Activated naive CD4-positive, alpha-beta T cell treated with anti-CD3 and anti-CD28 coated beads, Interleukin-2, amount 50 U/mL, for 72 hours (primary cell): ENCODE data around the gene DYNC2H1. TPM values are rescaled to one million over a fixed set of nuclear protein-coding genes. Genes with fewer than 3 reads are reported as not detected.

Source experiments
- ATAC-seq, 2 donors: fragments of 150-1000 bp; cut with Tn5 transposase; 2 replicates each; pipeline ENCODE4 v1.10.0; 2021; ENCODE audit warnings: mild to moderate bottlenecking in 2 of 2, moderate library complexity in 2 of 2
- DNase-seq, 2 donors: peaks; one replicate each; pipeline ENCODE4 v3.0.0; 2021 to 2022; ENCODE audit warnings: low spot score in 2 of 2
- H3K27ac Mint-ChIP-seq, 2 donors: one replicate each; pipeline ENCODE4 v1.8.0; 2022; ENCODE audit warnings: mild to moderate bottlenecking in 2 of 2, mixed read lengths in 2 of 2
- H3K36me3 Mint-ChIP-seq, 2 donors: one replicate each; pipeline ENCODE4 v1.8.0; 2022; ENCODE audit warnings: mixed read lengths in 2 of 2
- H3K9me3 Mint-ChIP-seq, 2 donors: one replicate each; pipeline ENCODE4 v1.8.0; 2022; ENCODE audit warnings: mixed read lengths in 2 of 2
- total RNA-seq, 2 donors: library from RNA; stranded (reverse); gene quantifications; one replicate each; pipeline ENCODE4 v1.2.3, GENCODE V29; 2022

DYNC2H1 gene
- total RNA-seq, 2 donors from 2014 or later: 2.2 to 2.6 TPM

DNA sequence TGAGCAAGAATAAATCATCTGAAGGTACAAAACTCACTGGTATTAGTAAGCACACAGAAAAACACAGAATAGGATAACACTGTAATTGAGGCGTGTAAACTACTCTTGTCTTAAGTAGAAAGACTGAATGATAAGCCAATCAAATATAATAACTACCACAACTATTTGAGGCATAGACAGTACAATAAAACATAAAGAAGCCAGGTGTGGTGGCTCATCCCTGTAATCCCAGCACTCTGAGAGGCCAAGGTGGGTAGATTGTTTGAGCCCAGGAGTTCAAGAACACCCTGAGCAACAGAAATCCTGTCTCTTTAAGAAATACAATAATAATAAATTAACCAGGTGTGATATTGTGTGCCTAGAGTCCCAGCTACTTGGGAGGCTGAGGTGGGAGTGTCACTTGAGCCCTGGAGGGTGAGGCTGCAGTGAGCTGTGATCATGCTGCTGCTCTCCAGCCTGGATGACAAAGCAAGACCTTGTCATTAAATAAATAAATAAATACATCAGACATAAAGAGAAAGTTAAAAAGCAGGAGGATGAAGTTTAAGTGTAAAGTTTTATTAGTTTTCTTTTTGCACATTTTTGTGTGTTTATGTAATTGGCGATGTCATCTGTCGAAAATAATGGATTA, 390.6 kb downstream of the DYNC2H1 start:
- no peak overlapping the region for H3K27ac Mint-ChIP-seq
- peaks cover 10 to 12% of the 10 kb centered on the region in 2 donors for H3K9me3 Mint-ChIP-seq
- ATAC-seq (no peak), DNase-seq (no peak)
- H3K36me3 Mint-ChIP-seq: no peaks in the 10 kb centered on the region

DNA sequence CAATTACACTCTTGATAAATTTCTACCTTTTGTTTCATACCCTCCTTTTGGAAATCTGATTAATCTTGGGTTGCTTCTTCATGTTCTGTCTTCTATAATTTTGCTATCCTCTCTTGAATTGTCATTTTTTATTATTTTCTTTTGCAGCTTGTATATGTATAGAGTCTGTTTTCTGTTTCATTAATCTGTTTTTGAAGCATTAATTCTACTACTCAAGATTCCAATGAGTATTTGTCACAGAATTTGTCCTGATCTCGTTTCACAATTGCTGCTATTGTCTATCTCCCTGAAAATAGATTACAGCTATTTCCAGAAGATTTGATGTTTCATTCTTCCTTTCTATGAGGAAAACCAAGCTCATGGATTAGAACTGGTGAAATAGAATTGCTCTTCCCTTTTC, 406.1 kb downstream of the DYNC2H1 start:
- Mint-ChIP-seq H3K9me3 (no peaks in the 10 kb centered on the region), H3K36me3 (no peaks in the 10 kb centered on the region), H3K27ac (no peak overlapping the region)
- DNase-seq: no peak
- no peak for ATAC-seq

DNA sequence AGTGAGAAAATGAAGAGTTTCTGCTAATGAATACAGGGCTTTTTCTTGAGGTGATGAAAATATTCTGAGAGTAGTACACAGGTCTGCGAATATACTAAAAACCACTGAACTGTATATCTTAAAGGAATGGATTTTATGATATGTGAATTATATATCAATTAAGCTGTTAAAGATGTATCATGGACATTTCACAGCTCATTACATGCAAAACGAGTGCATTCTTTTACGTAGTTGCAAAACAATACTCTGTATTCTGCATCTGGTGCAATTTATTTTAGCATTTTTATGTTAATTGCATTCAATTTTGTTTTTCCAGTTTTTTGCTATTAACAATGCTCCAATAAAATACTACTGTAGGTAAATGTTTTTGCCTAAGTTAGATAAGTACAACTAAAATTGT, 411.6 kb downstream of the DYNC2H1 start:
- Mint-ChIP-seq H3K36me3 (no peaks in the 10 kb centered on the region), H3K27ac (no peak overlapping the region), H3K9me3 (no peaks in the 10 kb centered on the region)
- no peak for DNase-seq
- no peak for ATAC-seq

DNA sequence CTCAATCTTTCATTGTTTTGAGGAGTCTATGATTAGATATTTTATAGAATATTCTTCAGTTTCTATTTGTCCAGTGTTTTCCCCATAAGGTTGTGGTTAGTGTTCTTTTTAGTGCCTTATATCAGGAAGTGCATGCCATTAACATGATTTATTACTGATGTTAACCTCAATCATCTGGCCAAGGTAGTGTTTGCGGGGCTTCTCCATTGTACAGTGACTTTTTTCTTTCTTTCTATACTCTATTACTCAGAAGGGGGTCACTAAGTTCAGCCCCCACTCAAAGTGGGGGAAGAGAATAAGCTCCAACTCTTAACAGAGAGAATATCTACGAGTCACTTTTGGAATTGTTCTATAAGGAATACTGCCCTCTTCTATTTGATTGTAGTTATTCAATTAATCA, 415.8 kb downstream of the DYNC2H1 start:
- DNase-seq (no peak), ATAC-seq (no peak)
- Mint-ChIP-seq H3K27ac (no peak overlapping the region), H3K9me3 (no peaks in the 10 kb centered on the region), H3K36me3 (no peaks in the 10 kb centered on the region)

DNA sequence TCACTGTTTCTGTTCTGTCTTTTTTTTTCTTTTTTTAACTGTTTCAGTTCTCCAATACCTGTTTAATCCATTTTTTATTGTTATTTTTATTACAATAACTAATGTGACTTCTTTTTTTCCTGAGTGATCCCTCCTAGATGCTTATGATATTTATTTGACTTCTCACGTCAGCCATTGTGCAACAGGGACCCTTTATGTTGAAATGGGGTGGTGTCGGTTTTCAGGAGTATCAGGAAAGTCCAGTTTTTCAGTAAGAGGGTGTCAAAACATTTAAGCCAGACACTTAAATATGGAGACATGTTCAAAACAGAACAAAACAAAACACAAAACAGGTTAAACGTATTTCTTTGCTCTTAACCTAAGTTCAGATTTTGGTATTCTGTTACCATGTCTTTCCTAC, 418.8 kb downstream of the DYNC2H1 start:
- Mint-ChIP-seq H3K9me3 (no peaks in the 10 kb centered on the region), H3K27ac (no peak overlapping the region), H3K36me3 (no peaks in the 10 kb centered on the region)
- no peak for DNase-seq
- no peak for ATAC-seq

DNA sequence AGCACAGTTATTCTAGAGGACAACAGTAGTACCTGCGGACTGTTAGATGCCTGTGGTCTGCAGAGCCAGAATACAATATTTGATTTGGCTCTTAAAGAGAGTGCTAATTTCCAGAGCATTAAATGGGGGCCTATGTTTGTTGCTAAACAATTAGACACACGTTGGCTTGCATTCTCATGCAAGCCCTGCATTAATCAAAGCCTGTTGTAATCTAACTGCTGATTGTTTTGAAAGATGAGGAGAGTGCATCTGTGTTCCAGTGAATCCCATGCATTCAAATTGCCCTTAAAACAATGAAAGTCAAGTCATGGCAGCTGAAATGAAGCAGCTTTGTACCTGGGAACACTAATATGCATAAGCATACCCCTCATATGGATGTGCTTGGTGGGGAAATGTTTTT, 419.4 kb downstream of the DYNC2H1 start:
- Mint-ChIP-seq H3K36me3 (no peaks in the 10 kb centered on the region), H3K27ac (no peak overlapping the region), H3K9me3 (no peaks in the 10 kb centered on the region)
- ATAC-seq: no peak
- DNase-seq: no peak

DNA sequence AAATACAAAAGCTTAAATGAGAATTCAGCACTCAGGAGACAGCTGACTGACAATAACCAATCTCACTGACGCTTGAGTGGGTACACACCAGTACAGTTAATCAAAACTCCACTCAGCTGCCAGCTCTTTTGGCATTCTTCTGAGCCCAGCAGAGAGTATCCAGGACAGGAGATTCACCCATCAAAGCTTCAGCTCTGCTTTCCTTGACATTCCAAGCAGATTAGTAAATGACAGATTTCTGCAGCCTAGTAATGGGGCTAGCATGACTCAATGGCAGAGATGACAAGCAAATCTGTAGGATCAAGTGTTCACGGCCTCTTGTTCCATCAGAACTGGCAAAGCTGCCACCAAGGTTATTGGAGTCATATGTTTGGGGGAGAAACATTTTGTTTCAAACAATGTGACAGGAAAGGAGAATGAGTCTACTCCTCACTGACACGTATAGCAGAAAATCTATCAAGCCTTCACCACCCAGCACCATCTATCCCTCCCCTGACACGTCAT, 420.0 kb downstream of the DYNC2H1 start:
- DNase-seq (no peak), ATAC-seq (no peak)
- Mint-ChIP-seq H3K27ac (no peak overlapping the region), H3K9me3 (no peaks in the 10 kb centered on the region), H3K36me3 (no peaks in the 10 kb centered on the region)

Other genes with a start within 250 kb of the DYNC2H1 start
- gene MMP12, start 234.4 kb upstream of the DYNC2H1 start, total RNA-seq: not detected
- gene MMP13, start 153.7 kb upstream of the DYNC2H1 start, total RNA-seq: under 1 TPM in 1 of 2 donors, not detected in 1; 0.51 TPM
- gene DCUN1D5, start 17.3 kb upstream of the DYNC2H1 start, total RNA-seq: 10 to 100 TPM; 35.6 to 63.1 TPM